ENCODE data around the gene ZNF423.

- TF ChIP-seq CTCF (IDR thresholded peaks at IDR 0.05), result no peak
- no peak for TF ChIP-seq POLR2A (IDR thresholded peaks at IDR 0.05)
- no peak for TF ChIP-seq POLR2AphosphoS5 (IDR thresholded peaks at IDR 0.05)
These were observed 206.7 kb downstream of the ZNF423 start for GRCh38 chr16:49649013-49649765.
